H1 (cell line): ENCODE measurements around the gene HEXIM1. TPM values are rescaled to one million over a fixed set of nuclear protein-coding genes. Genes with fewer than 3 reads are reported as not detected.

ENCODE experiments used
- CTCF ChIA-PET: fragments of 300-600 bp; sonication (Branson Sonifier 250); formaldehyde crosslinking; loops from one replicate; lab custom pipeline; 2021; ENCODE audit not compliant: partially characterized antibody; lab: Charles Lee
- POLR2A ChIA-PET: fragments of 300-600 bp; sonication (Branson Sonifier 250); formaldehyde crosslinking; loops from one replicate; lab custom pipeline; 2021; ENCODE audit warnings: inconsistent platforms; ENCODE audit not compliant: partially characterized antibody; lab: Charles Lee
- DNase-seq, 2 experiments: peaks; one replicate each; pipeline versions ENCODE4 v3.0.0 to v3.0.0-alpha.2; 2010 to 2022; ENCODE audit warnings: low spot score in 2 of 2, low read depth in 1 of 2, mixed read lengths in 1 of 2
- FAIRE-seq: peaks from 2 replicates; lab custom pipeline; 2011; peaks lifted over from hg19 to GRCh38; lab: Jason Lieb, UNC
- H2AFZ ChIP-seq: 2 replicates; pipeline ENCODE4 v1.8.1; 2012; ENCODE audit warnings: low read length, inconsistent platforms
- H2AK5ac ChIP-seq: 2 replicates; pipeline ENCODE4 v1.6.1; 2013; ENCODE audit warnings: low read depth, low read length
- H2BK120ac ChIP-seq: replicated peaks from 2 replicates; pipeline ENCODE3; 2013; ENCODE audit warnings: low read depth, low read length, inconsistent platforms
- H2BK12ac ChIP-seq: 2 replicates; pipeline ENCODE4 v1.6.1; 2013; ENCODE audit warnings: low read depth, low read length
- H2BK15ac ChIP-seq: 2 replicates; pipeline ENCODE4 v1.6.1; 2013; ENCODE audit warnings: low read length
- H2BK20ac ChIP-seq: 2 replicates; pipeline ENCODE4 v1.6.1; 2013; ENCODE audit warnings: low read length
- H2BK5ac ChIP-seq: 2 replicates; pipeline ENCODE4 v1.6.1; 2013; ENCODE audit warnings: low read depth, low read length
- H3K14ac ChIP-seq: 2 replicates; pipeline ENCODE4 v1.6.1; 2013; ENCODE audit warnings: inconsistent platforms; ENCODE audit not compliant: insufficient read length
- H3K18ac ChIP-seq: 2 replicates; pipeline ENCODE4 v1.6.1; 2013; ENCODE audit warnings: low read length; ENCODE audit errors: extremely low read depth
- H3K23ac ChIP-seq: 2 replicates; pipeline ENCODE4 v1.6.1; 2013; ENCODE audit warnings: inconsistent platforms; ENCODE audit not compliant: insufficient read length
- H3K23me2 ChIP-seq: 2 replicates; pipeline ENCODE4 v1.6.1; 2013; ENCODE audit warnings: low read depth, low read length
- H3K27ac ChIP-seq: 2 replicates; pipeline ENCODE4 v1.6.1; 2011; ENCODE audit warnings: low read depth, low read length, inconsistent platforms
- H3K27me3 ChIP-seq, 4 experiments: replicated peaks in 1 of 4; 1 replicate in 1 of 4; 2 replicates in 3 of 4; pipeline versions ENCODE4 v1.6.1 to v1.8.1; 2011 to 2013; ENCODE audit warnings: low read length in 3 of 4, mild to moderate bottlenecking in 3 of 4, inconsistent platforms in 2 of 4, mixed read lengths in 2 of 4, moderate library complexity in 1 of 4; ENCODE audit not compliant: control insufficient read depth in 3 of 4, insufficient read depth in 3 of 4; ENCODE audit errors: extremely low read depth in 1 of 4
- H3K36me3 ChIP-seq, 4 experiments: 2 replicates each; pipeline versions ENCODE4 v1.6.1 to v1.8.1; 2011 to 2013; ENCODE audit warnings: mild to moderate bottlenecking in 4 of 4, low read length in 3 of 4, moderate library complexity in 2 of 4, control low read depth in 1 of 4, inconsistent platforms in 1 of 4; ENCODE audit not compliant: insufficient read depth in 4 of 4, control insufficient read depth in 2 of 4
- H3K4ac ChIP-seq: replicated peaks from 2 replicates; pipeline ENCODE3; 2013; ENCODE audit warnings: low read length, low read depth, mixed read lengths, inconsistent platforms; ENCODE audit not compliant: insufficient read length
- H3K4me1 ChIP-seq, 4 experiments: replicated peaks in 1 of 4; 1 replicate in 1 of 4; 2 replicates in 3 of 4; pipeline versions ENCODE4 v1.6.1 to v1.8.1; 2011 to 2013; ENCODE audit warnings: low read length in 3 of 4, inconsistent platforms in 2 of 4, mixed read lengths in 1 of 4; ENCODE audit not compliant: insufficient read depth in 4 of 4, control insufficient read depth in 3 of 4
- H3K4me2 ChIP-seq, 2 experiments: 2 replicates each; pipeline versions ENCODE4 v1.6.1 to v1.8.1; 2011 to 2013; ENCODE audit warnings: low read depth in 2 of 2, low read length in 2 of 2, control low read depth in 1 of 2, inconsistent platforms in 1 of 2, mild to moderate bottlenecking in 1 of 2; ENCODE audit not compliant: insufficient read depth in 1 of 2
- H3K4me3 ChIP-seq, 4 experiments: fragments of 200-600, 300-600 bp in 1 of 4; sonication (generic), shearing (Covaris generic), sonication (Bioruptor Twin) in 1 of 4; 2 replicates each; pipeline versions ENCODE4 v1.5.1 to v1.8.1; 2011 to 2016; ENCODE audit warnings: low read length in 4 of 4, low read depth in 3 of 4, control low read depth in 2 of 4, inconsistent platforms in 2 of 4, mild to moderate bottlenecking in 2 of 4, mixed read lengths in 1 of 4, moderate library complexity in 1 of 4; ENCODE audit not compliant: insufficient read depth in 2 of 4; ENCODE audit errors: extremely low read depth in 1 of 4
- H3K56ac ChIP-seq: replicated peaks from 2 replicates; pipeline ENCODE3; 2013; ENCODE audit warnings: low read depth, mild to moderate bottlenecking, mixed read lengths, low read length, inconsistent platforms; ENCODE audit not compliant: insufficient read length
- H3K79me1 ChIP-seq: 2 replicates; pipeline ENCODE4 v1.6.1; 2013; ENCODE audit warnings: low read depth, low read length, control low read depth
- H3K79me2 ChIP-seq, 2 experiments: 2 replicates each; pipeline versions ENCODE4 v1.6.1 to v1.8.1; 2012 to 2013; ENCODE audit warnings: low read length in 2 of 2, mild to moderate bottlenecking in 2 of 2, inconsistent platforms in 1 of 2; ENCODE audit not compliant: insufficient read depth in 2 of 2, control insufficient read depth in 1 of 2
- H3K9ac ChIP-seq, 4 experiments: replicated peaks in 1 of 4; 1 replicate in 1 of 4; 2 replicates in 3 of 4; pipeline versions ENCODE4 v1.6.1 to v1.8.1; 2011 to 2013; ENCODE audit warnings: low read depth in 3 of 4, low read length in 3 of 4, control low read depth in 2 of 4, mild to moderate bottlenecking in 2 of 4, moderate library complexity in 2 of 4, inconsistent platforms in 1 of 4; ENCODE audit errors: extremely low read depth in 1 of 4
- H3K9me3 ChIP-seq, 2 experiments: 2 replicates each; pipeline versions ENCODE4 v1.6.1 to v1.8.1; 2012 to 2013; ENCODE audit warnings: mild to moderate bottlenecking in 2 of 2, moderate library complexity in 2 of 2, control low read depth in 1 of 2, inconsistent platforms in 1 of 2, low read depth in 1 of 2, low read length in 1 of 2, mixed read lengths in 1 of 2; ENCODE audit not compliant: insufficient read depth in 2 of 2
- H4K20me1 ChIP-seq, 2 experiments: replicated peaks in 1 of 2; 2 replicates each; pipeline versions ENCODE3 to v1.8.1; 2011 to 2013; ENCODE audit warnings: inconsistent platforms in 2 of 2, low read length in 2 of 2, mild to moderate bottlenecking in 1 of 2; ENCODE audit not compliant: insufficient read depth in 2 of 2, control insufficient read depth in 1 of 2
- H4K5ac ChIP-seq: 2 replicates; pipeline ENCODE4 v1.6.1; 2013; ENCODE audit warnings: low read length, low read depth, mixed read lengths, inconsistent platforms; ENCODE audit not compliant: insufficient read length
- H4K8ac ChIP-seq: 2 replicates; pipeline ENCODE4 v1.8.0; 2013; ENCODE audit warnings: mild to moderate bottlenecking, moderate library complexity, low read length, inconsistent platforms; ENCODE audit not compliant: insufficient read depth; ENCODE audit errors: extremely low read depth
- H4K91ac ChIP-seq: replicated peaks from 2 replicates; pipeline ENCODE3; 2013; ENCODE audit warnings: low read length, mixed read lengths, inconsistent platforms; ENCODE audit not compliant: insufficient read length
- E2F6 ChIP-seq: IDR thresholded peaks from 2 replicates; pipeline ENCODE4 v1.6.1; 2012; ENCODE audit warnings: inconsistent platforms
- HDAC2 ChIP-seq, 2 experiments: fragments of 300-600 bp in 1 of 2; sonication (generic) in 1 of 2; IDR thresholded peaks; 2 replicates each; pipeline ENCODE4 v1.6.1; 2011 to 2012; ENCODE audit warnings: low read depth in 2 of 2, low read length in 2 of 2, mild to moderate bottlenecking in 2 of 2, moderate library complexity in 2 of 2, borderline replicate concordance in 1 of 2, inconsistent platforms in 1 of 2
- RFX5 ChIP-seq: IDR thresholded peaks from 2 replicates; pipeline ENCODE4 v1.6.1; 2011; ENCODE audit warnings: low read depth, low read length, improper control_type of control experiment, borderline replicate concordance
- TEAD4 ChIP-seq: IDR thresholded peaks from 2 replicates; pipeline ENCODE4 v1.6.1; 2012; ENCODE audit warnings: low read depth, low read length, inconsistent platforms, mixed read lengths
- WGBS, 2 experiments: shearing (Covaris generic) in 1 of 2; methylation state at CpG; one replicate each; pipeline versions ENCODE4 v1.1.6 to v1.1.7; 2013 to 2015; ENCODE audit warnings: low lambda C conversion rate in 2 of 2, mixed read lengths in 2 of 2, inconsistent platforms in 1 of 2, low coverage in 1 of 2, missing lambda C conversion rate in 1 of 2; ENCODE audit not compliant: insufficient replicate concordance in 2 of 2, insufficient coverage in 1 of 2, insufficient read length in 1 of 2; ENCODE audit errors: extremely low coverage in 1 of 2, missing lambda C conversion rate in 1 of 2; 5-methylcytosine and 5-hydroxymethylcytosine counted together
- polyA plus RNA-seq, 7 experiments: library from polyadenylated mRNA; depleted of rRNA in 3 of 7; stranded (reverse) in 5 of 7; unstranded in 2 of 7; fragments of >200 nt in 5 of 7; fragments of 200-250 nt in 2 of 7; gene quantifications; 1 replicate in 5 of 7; 2 replicates in 1 of 7; 4 replicates in 1 of 7; pipeline versions ENCODE4 v1.2.1 to v1.2.3, GENCODE V29; 2011 to 2013; ENCODE audit warnings: missing spikeins in 2 of 7, mixed read lengths in 2 of 7
- total RNA-seq: library from RNA; stranded (reverse); fragmentation: NEBNext Ultra II Directional; extraction: Animal tissue kit (Norgen Biotek cat#: 25700); gene quantifications from 2 replicates; pipeline ENCODE4 v1.2.1, GENCODE V29; 2021
- TF ChIP-seq, protein P1 (sequence below): IDR thresholded peaks from 2 replicates; pipeline ENCODE4 v1.6.1; 2012; ENCODE audit warnings: inconsistent platforms

The HEXIM1 gene
- total and polyA plus RNA-seq, 2 of the 8 experiments (the other 6 are each of a cell fraction or from before 2014, with no cell fraction given), result 9.1 to 38.3 TPM

- DNase-seq, result peak; percentile 90 to 100
- Histone ChIP-seq H3K9ac (no peak overlapping the region), H3K27ac (no peak overlapping the region), H3K14ac (no peak overlapping the region), H3K18ac (peak overlapping the region; percentile 94), H2BK5ac (peak overlapping the region; percentile 84), H2BK15ac (0 out of 2 replicates have a peak overlapping the region, but pooled peaks have one; percentile 50), H3K4ac (peak overlapping the region; percentile 83), H3K79me2 (no peaks in the 10 kb centered on the region), H4K91ac (peak overlapping the region; percentile 95), H3K36me3 (no peaks in the 10 kb centered on the region), H3K23ac (no peak overlapping the region), H2AFZ (peak overlapping the region; percentile 82; the same call in 1 of the 2 replicates), H3K4me1 (peaks cover 2 to 9% (median 7%) of the 10 kb centered on the region in 4 experiments; a peak in 5 of 7 replicates), H2BK12ac (no peak overlapping the region), H4K5ac (peak overlapping the region; percentile 85), H3K9me3 (no peaks in the 10 kb centered on the region), H3K79me1 (no peaks in the 10 kb centered on the region), H2AK5ac (no peak overlapping the region), H3K56ac (no peak overlapping the region), H3K23me2 (no peaks in the 10 kb centered on the region), H2BK20ac (peak overlapping the region; percentile 29; the same call in 1 of the 2 replicates), H3K4me2 (peak overlapping the region; percentile 3 to 60; a peak in 3 of 4 replicates), H4K20me1 (no peaks in the 10 kb centered on the region), H4K8ac (peak overlapping the region; percentile 81), H2BK120ac (no peak overlapping the region), H3K27me3 (no peaks in the 10 kb centered on the region), H3K4me3 (peak overlapping the region in 1 of 4 experiments; percentile 35; a peak in 2 of 8 replicates)
- 5% methylated on average over 15 of the region's 16 CpGs; no CpG with 5 or more reads in 1 of the 2 experiments for WGBS, 2 experiments
- POLR2A ChIA-PET, result interaction anchor here (0.6 to 10.4 kb wide), 12 partner anchors 9 to 82 kb away, joined by 3 to 199 read pairs (median 6); partner anchors contain the start of genes ACBD4, HEXIM1 and HEXIM2
- no peak for FAIRE-seq
- CTCF ChIA-PET, result interaction anchor here (0.7 to 11.9 kb wide), 43 partner anchors 9 to 427 kb away, joined by 3 to 187 read pairs (median 5); partner anchors contain the start of genes ACBD4, HEXIM1, HEXIM2 and PLCD3
- TF ChIP-seq TEAD4, result peak; percentile 80
- TF ChIP-seq, protein P1, sequence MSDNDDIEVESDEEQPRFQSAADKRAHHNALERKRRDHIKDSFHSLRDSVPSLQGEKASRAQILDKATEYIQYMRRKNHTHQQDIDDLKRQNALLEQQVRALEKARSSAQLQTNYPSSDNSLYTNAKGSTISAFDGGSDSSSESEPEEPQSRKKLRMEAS, result peak; percentile 37
- no peak for TF ChIP-seq E2F6
- no peak for TF ChIP-seq RFX5
- TF ChIP-seq HDAC2 (IDR thresholded peaks at IDR 0.05; ENCODE audit: borderline replicate concordance in 1 of 2, low read depth in 2 of 2, low read length in 2 of 2), result 0 out of 4 replicates have a peak, but pooled peaks have one; percentile 13 to 66
Observed at GRCh38 chr17:45197555-45198334, 49.5 kb downstream of the HEXIM1 start.
